HG03575 (cell line): ENCODE measurements around the gene SSC5D.
"Not testable (repeated sequence)": the region's sequence is repeated elsewhere in the genome, so short reads cannot be mapped to it uniquely, and the experiment has no call there.

Source experiments
- ATAC-seq: cut with Tn5 transposase; IDR thresholded peaks from one replicate; pipeline ENCODE4 v1.9.1; 2021; ENCODE audit not compliant: unreplicated experiment, insufficient number of reproducible peaks, low FRiP score; ENCODE audit errors: extremely low read depth

SSC5D gene

GRCh38 chr19:55495646-55496349 is 7.6 kb downstream of the SSC5D start:
- no peak for ATAC-seq

GRCh38 chr19:55496820-55497219 is 8.6 kb downstream of the SSC5D start:
- ATAC-seq: not testable (repeated sequence)

- ATAC-seq: no peak
Measured at GRCh38 chr19:55497763-55498162, 9.5 kb downstream of the SSC5D start.

GRCh38 chr19:55498246-55498840 is 10.1 kb downstream of the SSC5D start:
- no peak for ATAC-seq

GRCh38 chr19:55500368-55500952 is 12.2 kb downstream of the SSC5D start:
- no peak for ATAC-seq

- no peak for ATAC-seq
Measured at GRCh38 chr19:55502197-55502952, 14.1 kb downstream of the SSC5D start.

- ATAC-seq: no peak
Measured at GRCh38 chr19:55503157-55503501, 14.9 kb downstream of the SSC5D start.

- no peak for ATAC-seq
Measured at GRCh38 chr19:55503502-55504251, 15.4 kb downstream of the SSC5D start.

GRCh38 chr19:55504252-55504603 is 16.0 kb downstream of the SSC5D start:
- ATAC-seq: no peak

- ATAC-seq: no peak
Measured at GRCh38 chr19:55504981-55505380, 16.7 kb downstream of the SSC5D start.

GRCh38 chr19:55508120-55508519 is 19.9 kb downstream of the SSC5D start:
- no peak for ATAC-seq

- ATAC-seq: peak; percentile 58
Measured at GRCh38 chr19:55516878-55517620, 28.8 kb downstream of the SSC5D start.

- ATAC-seq: no peak
Measured at GRCh38 chr19:55519451-55520311, 31.4 kb downstream of the SSC5D start.

GRCh38 chr19:55520691-55521292 is 32.6 kb downstream of the SSC5D start:
- ATAC-seq: no peak

GRCh38 chr19:55525289-55526101 is 37.3 kb downstream of the SSC5D start:
- no peak for ATAC-seq
